Transverse colon (tissue), 4 donors: ENCODE measurements around the gene TVP23C. TPM values are rescaled to one million over a fixed set of nuclear protein-coding genes. Genes with fewer than 3 reads are reported as not detected.
"Not testable (repeated sequence)": the region's sequence is repeated elsewhere in the genome, so short reads cannot be mapped to it uniquely, and the experiment has no call there.

Experiments used
- DNase-seq: peaks from one replicate; pipeline ENCODE4 v3.0.0-alpha.2; 2019
- H3K27ac ChIP-seq, 4 donors: fragments of 200-600 bp; sonication (generic); 2 replicates each; pipeline ENCODE4 v1.5.1; 2016 to 2018; ENCODE audit warnings: inconsistent platforms in 4 of 4
- H3K27me3 ChIP-seq: fragments of 200-600 bp; sonication (generic); 2 replicates; pipeline ENCODE4 v1.5.1; 2017; ENCODE audit warnings: inconsistent platforms
- H3K36me3 ChIP-seq, 4 donors: fragments of 200-600 bp; sonication (generic); 2 replicates each; pipeline ENCODE4 v1.5.1; 2017 to 2019; ENCODE audit warnings: inconsistent platforms in 4 of 4
- H3K4me1 ChIP-seq, 4 donors: fragments of 200-600 bp; sonication (generic); 2 replicates each; pipeline ENCODE4 v1.5.1; 2017 to 2020; ENCODE audit warnings: inconsistent platforms in 4 of 4
- H3K4me3 ChIP-seq, 4 donors: fragments of 200-600 bp; sonication (generic); 1 replicate in 1 of 4; 2 replicates in 3 of 4; pipeline versions ENCODE4 v1.5.1 to v1.6.1; 2017 to 2019; ENCODE audit warnings: inconsistent platforms in 4 of 4
- H3K9me3 ChIP-seq, 2 donors: fragments of 200-600 bp; sonication (generic); 2 replicates each; pipeline ENCODE4 v1.5.1; 2017 to 2019; ENCODE audit warnings: inconsistent platforms in 2 of 2
- POLR2A ChIP-seq: fragments of 450-650 bp; IDR thresholded peaks from one replicate; pipeline ENCODE4 v1.6.1; 2016; ENCODE audit warnings: antibody characterized with exemption, mild to moderate bottlenecking, moderate library complexity
- POLR2AphosphoS5 ChIP-seq, 3 donors: sonication (generic); formaldehyde crosslinking; IDR thresholded peaks; one replicate each; pipeline ENCODE4 v1.6.1; 2016; ENCODE audit warnings: antibody characterized with exemption in 3 of 3
- WGBS, 2 donors: methylation state at CpG; one replicate each; pipeline ENCODE4 v1.1.5; 2018; ENCODE audit warnings: low coverage in 1 of 2; 5-methylcytosine and 5-hydroxymethylcytosine counted together
- in situ Hi-C, 4 donors: fragments of 200-750 bp; cut with MboI; loops; one replicate each; pipeline versions ENCODE4 v1.15.0 to v1.15.1; 2017; ENCODE audit warnings: low sequenced_read_pairs in 3 of 4, low pct_ligation_motif_present in 1 of 4, low pct_unique_long_range_greater_than_20kb in 1 of 4
- intact Hi-C: fragments of 100-400 bp; cut with DNase I; formaldehyde crosslinking; loops from one replicate; pipeline ENCODE4 v1.15.1; 2023; ENCODE audit warnings: low total_unique reads
- total RNA-seq, 4 donors: library from RNA; depleted of rRNA; stranded (reverse); fragments of >200 nt; gene quantifications; one replicate each; pipeline ENCODE4 v1.1.0, GENCODE V29; 2016

Gene TVP23C
- total RNA-seq = 100 to 1,000 TPM in 1 of 4 donors, 10 to 100 TPM in 3; 15.0 to 457 (median 33.7) TPM

GRCh38 chr17:15563375-15563857 lies at the start of gene TVP23C:
Gene TVP23C (minus strand): TSS chr17:15563483. CDS start chr17:15563448, 35 bp downstream.
- H3K9me3 ChIP-seq, in situ Hi-C loops, intact Hi-C loops, H3K36me3 ChIP-seq, H3K27me3 ChIP-seq: not testable (repeated sequence)
- 0 to 1% methylated on average over 1 to 27 of the region's 46 CpGs for WGBS, 2 donors
- DNase-seq = peak; percentile 78
- H3K27ac ChIP-seq = peak within 1 kb of the TSS; percentile 81 to 91 (median 85)
- H3K4me3 ChIP-seq = peak within 1 kb of the TSS; percentile 71 to 92 (median 90)
- H3K4me1 ChIP-seq = peaks cover 0 to 11% (median 0%) of the 10 kb centered on the region in 4 donors
- TF ChIP-seq POLR2AphosphoS5 (IDR thresholded peaks at IDR 0.05) (peak in 1 of 3 donors; percentile 43), POLR2A (peak; percentile 51)

GRCh38 chr17:15592960-15593359 lies 29.7 kb upstream of the TVP23C start:
- H3K4me3 ChIP-seq, H3K4me1 ChIP-seq, DNase-seq, in situ Hi-C loops, intact Hi-C loops, H3K27me3 ChIP-seq, H3K36me3 ChIP-seq, H3K27ac ChIP-seq, H3K9me3 ChIP-seq: not testable (repeated sequence)
- WGBS, 2 donors = 85% methylated on average over 8 of the region's 8 CpGs; no CpG with 5 or more reads in 1 of the 2 donors

GRCh38 chr17:15591986-15592385 lies 28.7 kb upstream of the TVP23C start:
- in situ Hi-C loops, H3K4me3 ChIP-seq, H3K27me3 ChIP-seq, H3K4me1 ChIP-seq, H3K9me3 ChIP-seq, H3K36me3 ChIP-seq, H3K27ac ChIP-seq, intact Hi-C loops, DNase-seq: not testable (repeated sequence)
- WGBS, 2 donors = 62 to 76% methylated on average over 5 of the region's 5 CpGs

- DNase-seq, H3K27me3 ChIP-seq, in situ Hi-C loops, H3K36me3 ChIP-seq, H3K9me3 ChIP-seq, intact Hi-C loops, H3K4me3 ChIP-seq, H3K27ac ChIP-seq, H3K4me1 ChIP-seq: not testable (repeated sequence)
- 100% methylated on average over 1 of the region's 1 CpG; no CpG with 5 or more reads in 1 of the 2 donors for WGBS, 2 donors
Measured at GRCh38 chr17:15590844-15591243, 27.6 kb upstream of the TVP23C start.

GRCh38 chr17:15589544-15590536 lies 26.6 kb upstream of the TVP23C start:
- H3K4me1 ChIP-seq, intact Hi-C loops, H3K9me3 ChIP-seq, H3K27ac ChIP-seq, DNase-seq, in situ Hi-C loops, H3K36me3 ChIP-seq, H3K27me3 ChIP-seq, H3K4me3 ChIP-seq: not testable (repeated sequence)
- 64 to 100% methylated on average over 3 to 14 of the region's 17 CpGs for WGBS, 2 donors

- 75 to 91% methylated on average over 8 of the region's 8 CpGs for WGBS, 2 donors
- H3K27me3 ChIP-seq, H3K9me3 ChIP-seq, DNase-seq, intact Hi-C loops, H3K4me3 ChIP-seq, H3K27ac ChIP-seq, H3K4me1 ChIP-seq, in situ Hi-C loops, H3K36me3 ChIP-seq: not testable (repeated sequence)
Measured at GRCh38 chr17:15588017-15588416, 24.7 kb upstream of the TVP23C start.

GRCh38 chr17:15583313-15583712 lies 20.0 kb upstream of the TVP23C start:
- H3K9me3 ChIP-seq, intact Hi-C loops, H3K36me3 ChIP-seq, in situ Hi-C loops, DNase-seq, H3K4me3 ChIP-seq, H3K27me3 ChIP-seq, H3K27ac ChIP-seq, H3K4me1 ChIP-seq: not testable (repeated sequence)
- WGBS, 2 donors = 73% methylated on average over 1 of the region's 5 CpGs; no CpG with 5 or more reads in 1 of the 2 donors

GRCh38 chr17:15581462-15581861 lies 18.2 kb upstream of the TVP23C start:
- 92% methylated on average over 3 of the region's 4 CpGs; no CpG with 5 or more reads in 1 of the 2 donors for WGBS, 2 donors
- intact Hi-C loops, in situ Hi-C loops: not testable (repeated sequence)

GRCh38 chr17:15576848-15577247 lies 13.6 kb upstream of the TVP23C start:
- no CpG with 5 or more reads among the region's 1 CpG for WGBS, 2 donors
- in situ Hi-C loops, intact Hi-C loops: not testable (repeated sequence)

More at GRCh38 chr17:15581462-15581861, 18.2 kb upstream of the TVP23C start:
- DNase-seq, H3K4me1 ChIP-seq, H3K4me3 ChIP-seq, H3K9me3 ChIP-seq, H3K27me3 ChIP-seq, H3K36me3 ChIP-seq, H3K27ac ChIP-seq: not testable (repeated sequence)

GRCh38 chr17:15574660-15575059 lies 11.4 kb upstream of the TVP23C start:
- H3K27ac ChIP-seq, H3K9me3 ChIP-seq, H3K36me3 ChIP-seq, intact Hi-C loops, H3K4me1 ChIP-seq, in situ Hi-C loops, H3K4me3 ChIP-seq, H3K27me3 ChIP-seq, DNase-seq: not testable (repeated sequence)
- WGBS, 2 donors = 78% methylated on average over 3 of the region's 5 CpGs; no CpG with 5 or more reads in 1 of the 2 donors

More at GRCh38 chr17:15576848-15577247, 13.6 kb upstream of the TVP23C start:
- not testable (repeated sequence) for DNase-seq, H3K27ac ChIP-seq, H3K9me3 ChIP-seq, H3K4me3 ChIP-seq, H3K4me1 ChIP-seq, H3K36me3 ChIP-seq, H3K27me3 ChIP-seq
